ENCODE results near the gene DOCK9. TPM values are rescaled to one million over a fixed set of nuclear protein-coding genes. Genes with fewer than 3 reads are reported as not detected.
"Not testable (repeated sequence)": the region's sequence is repeated elsewhere in the genome, so short reads cannot be mapped to it uniquely, and the experiment has no call there.

Gene DOCK9
- total RNA-seq, 2 donors from 2014 or later, result 107 to 117 TPM

DNA sequence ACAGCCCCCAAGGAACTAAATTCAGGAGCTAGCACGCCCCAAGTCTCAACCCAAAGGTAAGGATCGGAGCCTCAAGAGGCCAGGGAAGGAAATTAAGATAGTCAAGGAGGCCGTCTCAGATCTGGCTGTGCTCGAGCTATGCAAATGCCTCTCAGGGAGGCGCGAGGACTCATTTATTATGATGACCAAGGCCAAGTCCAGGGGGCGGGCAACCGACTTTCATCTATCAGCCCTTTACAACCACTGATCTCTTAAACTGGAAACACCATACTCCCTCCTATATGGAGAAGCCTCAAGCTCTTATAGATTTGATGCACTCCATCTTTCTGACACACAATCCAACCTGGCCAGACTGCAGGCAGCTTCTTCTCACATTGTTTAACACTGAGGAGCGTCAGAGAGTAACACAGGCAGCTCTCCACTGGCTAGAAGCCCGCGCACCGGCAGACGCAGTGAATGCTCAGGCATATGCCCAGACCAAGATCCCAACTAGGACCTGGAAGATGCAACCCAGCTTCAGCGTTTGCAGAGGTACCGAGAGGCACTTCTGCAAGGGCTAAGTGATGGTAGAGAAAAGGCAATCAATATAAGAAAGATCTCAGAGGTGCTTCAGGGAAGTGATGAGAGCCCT lies 215.8 kb downstream of the DOCK9 start:
- intact Hi-C loops (cut with DNase I), result no loop called here
- TF ChIP-seq POLR2AphosphoS5 (IDR thresholded peaks at IDR 0.05) (no peak), POLR2A (IDR thresholded peaks at IDR 0.05) (no peak)
- TF ChIP-seq, protein P1, sequence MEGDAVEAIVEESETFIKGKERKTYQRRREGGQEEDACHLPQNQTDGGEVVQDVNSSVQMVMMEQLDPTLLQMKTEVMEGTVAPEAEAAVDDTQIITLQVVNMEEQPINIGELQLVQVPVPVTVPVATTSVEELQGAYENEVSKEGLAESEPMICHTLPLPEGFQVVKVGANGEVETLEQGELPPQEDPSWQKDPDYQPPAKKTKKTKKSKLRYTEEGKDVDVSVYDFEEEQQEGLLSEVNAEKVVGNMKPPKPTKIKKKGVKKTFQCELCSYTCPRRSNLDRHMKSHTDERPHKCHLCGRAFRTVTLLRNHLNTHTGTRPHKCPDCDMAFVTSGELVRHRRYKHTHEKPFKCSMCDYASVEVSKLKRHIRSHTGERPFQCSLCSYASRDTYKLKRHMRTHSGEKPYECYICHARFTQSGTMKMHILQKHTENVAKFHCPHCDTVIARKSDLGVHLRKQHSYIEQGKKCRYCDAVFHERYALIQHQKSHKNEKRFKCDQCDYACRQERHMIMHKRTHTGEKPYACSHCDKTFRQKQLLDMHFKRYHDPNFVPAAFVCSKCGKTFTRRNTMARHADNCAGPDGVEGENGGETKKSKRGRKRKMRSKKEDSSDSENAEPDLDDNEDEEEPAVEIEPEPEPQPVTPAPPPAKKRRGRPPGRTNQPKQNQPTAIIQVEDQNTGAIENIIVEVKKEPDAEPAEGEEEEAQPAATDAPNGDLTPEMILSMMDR (IDR thresholded peaks at IDR 0.05), result no peak
- Histone ChIP-seq H3K4me3 (no peak overlapping the region), H3K36me3 (no peaks in the 10 kb centered on the region), H3K4me1 (replicated peaks) (no peaks in the 10 kb centered on the region), H3K27me3 (replicated peaks; ENCODE audit: insufficient read depth) (no peaks in the 10 kb centered on the region), H3K27ac (no peak overlapping the region), H3K9me3 (no peaks in the 10 kb centered on the region)
- no peak for DNase-seq (ENCODE audit: low spot score)
- WGBS, result 86% methylated on average over 15 of the region's 15 CpGs

- WGBS, result 68% methylated on average over 15 of the region's 15 CpGs
- Histone ChIP-seq H3K4me1 (replicated peaks) (no peaks in the 10 kb centered on the region), H3K27ac (no peak overlapping the region), H3K27me3 (replicated peaks; ENCODE audit: insufficient read depth) (no peaks in the 10 kb centered on the region), H3K4me3 (no peak overlapping the region), H3K9me3 (no peaks in the 10 kb centered on the region), H3K36me3 (no peaks in the 10 kb centered on the region)
- TF ChIP-seq POLR2A (IDR thresholded peaks at IDR 0.05) (no peak), POLR2AphosphoS5 (IDR thresholded peaks at IDR 0.05) (no peak)
- TF ChIP-seq, protein P1 (IDR thresholded peaks at IDR 0.05), result no peak
- intact Hi-C loops (cut with DNase I), result no loop called here
- DNase-seq (ENCODE audit: low spot score), result no peak
Observed at GRCh38 chr13:98761126-98761985, 216.5 kb downstream of the DOCK9 start.

GRCh38 chr13:98755729-98756128 lies 222.1 kb downstream of the DOCK9 start:
- intact Hi-C loops (cut with DNase I), result no loop called here
- Histone ChIP-seq H3K4me3 (no peak overlapping the region), H3K9me3 (no peaks in the 10 kb centered on the region), H3K27me3 (replicated peaks; ENCODE audit: insufficient read depth) (no peaks in the 10 kb centered on the region), H3K36me3 (no peaks in the 10 kb centered on the region), H3K27ac (no peak overlapping the region), H3K4me1 (replicated peaks) (no peaks in the 10 kb centered on the region)
- TF ChIP-seq, protein P1 (IDR thresholded peaks at IDR 0.05), result no peak
- no peak for TF ChIP-seq POLR2AphosphoS5 (IDR thresholded peaks at IDR 0.05)
- no peak for TF ChIP-seq POLR2A (IDR thresholded peaks at IDR 0.05)
- 81% methylated on average over 9 of the region's 9 CpGs for WGBS
- no peak for DNase-seq (ENCODE audit: low spot score)

DNA sequence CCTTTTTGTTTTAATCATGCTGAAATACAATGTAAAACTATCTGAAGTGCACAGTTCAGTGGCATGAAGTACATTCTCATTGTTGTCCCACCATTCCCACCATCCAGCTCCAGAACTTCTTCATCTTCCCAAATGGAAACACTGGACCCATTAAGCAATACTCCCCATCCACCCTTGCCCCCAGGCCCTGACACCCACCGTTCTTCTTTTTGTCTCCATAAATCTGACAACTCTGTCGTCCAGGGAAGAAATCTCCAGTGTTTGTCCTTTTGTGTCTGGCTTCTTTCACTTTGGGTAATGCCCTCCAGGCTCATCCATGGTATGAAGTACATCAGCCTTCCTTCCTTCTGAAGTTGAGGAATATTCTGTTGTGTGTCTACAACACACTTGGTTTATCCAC lies 222.7 kb downstream of the DOCK9 start:
- H3K4me3 ChIP-seq, result no peak overlapping the region
- no peaks in the 10 kb centered on the region for H3K4me1 ChIP-seq (replicated peaks)
- H3K9me3 ChIP-seq, result no peaks in the 10 kb centered on the region
- intact Hi-C loops (cut with DNase I), result no loop called here
- 51% methylated on average over 2 of the region's 2 CpGs for WGBS
- H3K27me3 ChIP-seq (replicated peaks; ENCODE audit: insufficient read depth), result no peaks in the 10 kb centered on the region
- H3K36me3 ChIP-seq, result no peaks in the 10 kb centered on the region
- DNase-seq (ENCODE audit: low spot score), result no peak
- H3K27ac ChIP-seq, result no peak overlapping the region
- no peak for TF ChIP-seq POLR2A (IDR thresholded peaks at IDR 0.05)
- no peak for TF ChIP-seq POLR2AphosphoS5 (IDR thresholded peaks at IDR 0.05)
- TF ChIP-seq, protein P1 (IDR thresholded peaks at IDR 0.05), result no peak

DNA sequence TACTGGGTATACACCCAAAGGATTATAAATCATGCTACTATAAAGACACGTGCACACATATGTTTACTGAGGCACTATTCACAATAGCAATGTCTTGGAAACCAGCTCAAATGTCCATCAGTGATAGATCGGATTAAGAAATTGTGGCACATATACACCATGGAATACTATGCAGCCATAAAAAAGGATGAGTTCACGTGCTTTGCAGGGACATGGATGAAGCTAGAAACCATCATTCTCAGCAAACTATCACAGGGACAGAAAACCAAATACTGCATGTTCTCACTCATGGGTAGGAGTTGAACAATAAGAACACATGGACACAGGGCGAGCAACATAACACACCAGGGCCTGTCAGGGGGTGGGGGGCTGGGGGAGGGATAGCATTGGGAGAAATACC lies 223.4 kb downstream of the DOCK9 start:
- H3K36me3 ChIP-seq; intact Hi-C loops (cut with DNase I); DNase-seq (ENCODE audit: low spot score); H3K27ac ChIP-seq; H3K27me3 ChIP-seq (replicated peaks; ENCODE audit: insufficient read depth); H3K4me3 ChIP-seq; H3K9me3 ChIP-seq; H3K4me1 ChIP-seq (replicated peaks): not testable (repeated sequence)
- WGBS, result 86% methylated on average over 4 of the region's 4 CpGs

All from prostate gland (tissue), 2 donors.